ENCODE data around the gene PLEKHG3. TPM values are rescaled to one million over a fixed set of nuclear protein-coding genes. Genes with fewer than 3 reads are reported as not detected.

Gene PLEKHG3
- total RNA-seq, 1 donor from 2014 or later, result 81.0 TPM

DNA sequence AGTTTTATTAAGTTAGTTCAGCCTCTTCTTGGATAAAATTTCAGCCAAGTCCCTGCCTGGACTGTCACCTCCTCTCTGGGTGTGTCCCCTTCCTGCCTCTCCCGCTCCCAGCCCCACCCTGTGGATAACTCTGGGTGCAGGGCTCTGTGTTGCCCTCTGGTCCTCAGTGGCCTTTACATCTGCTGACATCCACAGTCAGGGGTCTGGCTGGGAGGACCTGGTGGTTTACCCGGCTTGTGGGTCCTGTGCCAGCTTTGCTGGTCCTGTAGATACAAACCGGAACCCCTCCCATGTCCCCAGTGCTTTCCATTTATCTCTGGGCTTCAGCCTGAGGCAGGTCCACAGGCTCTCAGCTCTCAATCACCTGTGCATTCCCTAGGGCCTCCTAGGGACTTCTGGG is 28.9 kb upstream of the PLEKHG3 start:
- TF ChIP-seq, protein P1, sequence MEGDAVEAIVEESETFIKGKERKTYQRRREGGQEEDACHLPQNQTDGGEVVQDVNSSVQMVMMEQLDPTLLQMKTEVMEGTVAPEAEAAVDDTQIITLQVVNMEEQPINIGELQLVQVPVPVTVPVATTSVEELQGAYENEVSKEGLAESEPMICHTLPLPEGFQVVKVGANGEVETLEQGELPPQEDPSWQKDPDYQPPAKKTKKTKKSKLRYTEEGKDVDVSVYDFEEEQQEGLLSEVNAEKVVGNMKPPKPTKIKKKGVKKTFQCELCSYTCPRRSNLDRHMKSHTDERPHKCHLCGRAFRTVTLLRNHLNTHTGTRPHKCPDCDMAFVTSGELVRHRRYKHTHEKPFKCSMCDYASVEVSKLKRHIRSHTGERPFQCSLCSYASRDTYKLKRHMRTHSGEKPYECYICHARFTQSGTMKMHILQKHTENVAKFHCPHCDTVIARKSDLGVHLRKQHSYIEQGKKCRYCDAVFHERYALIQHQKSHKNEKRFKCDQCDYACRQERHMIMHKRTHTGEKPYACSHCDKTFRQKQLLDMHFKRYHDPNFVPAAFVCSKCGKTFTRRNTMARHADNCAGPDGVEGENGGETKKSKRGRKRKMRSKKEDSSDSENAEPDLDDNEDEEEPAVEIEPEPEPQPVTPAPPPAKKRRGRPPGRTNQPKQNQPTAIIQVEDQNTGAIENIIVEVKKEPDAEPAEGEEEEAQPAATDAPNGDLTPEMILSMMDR (IDR thresholded peaks at IDR 0.05; ENCODE audit: unreplicated experiment), result no peak
- peaks cover 8% of the 10 kb centered on the region for H3K4me1 Mint-ChIP-seq (ENCODE audit: low read depth)
- DNase-seq (ENCODE audit: low spot score, unreplicated experiment), result no peak
- no peak overlapping the region for H3K27ac Mint-ChIP-seq
- H3K36me3 Mint-ChIP-seq (ENCODE audit: insufficient read depth), result no peaks in the 10 kb centered on the region
- no peak overlapping the region for H3K4me3 Mint-ChIP-seq (ENCODE audit: low read depth)
- H3K9me3 Mint-ChIP-seq (ENCODE audit: low read depth), result no peaks in the 10 kb centered on the region
- H3K27me3 Mint-ChIP-seq, result peaks cover 40% of the 10 kb centered on the region

DNA sequence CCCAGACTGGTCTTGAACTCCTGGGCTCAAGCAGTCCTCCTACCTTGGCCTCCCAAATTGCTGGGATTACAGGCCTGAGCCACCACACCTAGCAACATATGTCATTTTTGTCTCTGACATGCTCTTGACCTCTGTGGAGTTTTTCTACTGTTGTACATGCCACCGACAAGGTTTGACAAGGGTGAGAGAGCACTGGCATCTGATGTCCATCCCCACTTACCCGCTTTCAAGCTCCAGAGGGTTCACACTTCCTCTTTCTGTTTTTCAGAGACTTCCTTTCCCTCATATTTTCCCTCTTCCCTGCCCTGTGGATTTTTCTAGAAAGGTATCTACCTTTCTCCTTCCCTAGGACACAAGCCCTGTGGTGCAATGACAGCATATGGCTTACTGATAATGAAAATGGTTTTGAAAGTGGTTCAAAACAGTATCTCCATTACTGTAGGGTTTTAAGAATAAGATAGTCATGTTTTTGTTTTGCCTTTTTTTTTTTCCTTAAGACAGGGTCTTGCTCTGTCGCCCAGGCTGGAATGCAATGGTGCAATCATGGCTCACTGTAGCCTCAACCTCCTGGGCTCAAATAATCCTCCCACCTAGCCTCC is 27.7 kb upstream of the PLEKHG3 start:
- no peak for DNase-seq (ENCODE audit: low spot score, unreplicated experiment)
- H3K4me3 Mint-ChIP-seq (ENCODE audit: low read depth), result no peak overlapping the region
- TF ChIP-seq, protein P1 (IDR thresholded peaks at IDR 0.05; ENCODE audit: unreplicated experiment), result no peak
- no peaks in the 10 kb centered on the region for H3K9me3 Mint-ChIP-seq (ENCODE audit: low read depth)
- H3K36me3 Mint-ChIP-seq (ENCODE audit: insufficient read depth), result no peaks in the 10 kb centered on the region
- H3K27me3 Mint-ChIP-seq, result peaks cover 40% of the 10 kb centered on the region
- H3K4me1 Mint-ChIP-seq (ENCODE audit: low read depth), result peaks cover 9% of the 10 kb centered on the region
- H3K27ac Mint-ChIP-seq, result no peak overlapping the region

DNA sequence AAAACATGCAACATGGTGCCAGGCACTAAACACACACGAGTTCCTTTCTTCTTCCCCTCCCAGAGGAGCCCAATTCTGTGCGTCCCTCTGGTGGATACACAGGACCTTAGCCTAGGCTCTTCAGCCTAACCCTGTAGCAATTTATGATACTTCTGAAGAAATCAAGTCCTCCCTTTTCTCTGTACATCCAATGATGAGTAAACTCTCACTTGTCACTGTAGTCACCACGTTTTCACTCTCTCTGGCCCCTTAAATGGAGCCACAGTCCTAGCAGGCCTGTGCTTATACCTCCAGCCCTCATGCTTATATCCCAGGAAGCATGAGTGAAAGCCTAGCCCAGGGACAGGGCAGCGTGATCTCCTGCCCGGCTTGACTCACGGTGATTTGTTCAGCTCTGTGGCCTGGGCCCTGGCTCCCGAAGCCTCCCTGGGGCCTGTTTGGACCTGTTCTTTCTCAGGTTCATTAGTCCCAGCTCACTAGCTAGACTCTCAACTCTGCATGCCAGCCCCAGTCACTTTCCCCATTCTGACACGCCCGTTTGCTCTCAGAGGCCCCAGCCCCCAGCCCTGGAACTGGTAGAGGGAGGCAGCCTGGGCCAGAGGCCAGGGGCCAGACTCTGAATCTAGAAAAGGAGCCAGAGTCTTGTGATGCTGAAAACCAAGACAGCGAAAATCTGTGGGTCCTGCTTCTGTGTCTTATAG is 24.1 kb upstream of the PLEKHG3 start:
- no peak for DNase-seq (ENCODE audit: low spot score, unreplicated experiment)
- H3K27ac Mint-ChIP-seq, result no peak overlapping the region
- H3K9me3 Mint-ChIP-seq (ENCODE audit: low read depth), result no peaks in the 10 kb centered on the region
- no peaks in the 10 kb centered on the region for H3K36me3 Mint-ChIP-seq (ENCODE audit: insufficient read depth)
- TF ChIP-seq, protein P1 (IDR thresholded peaks at IDR 0.05; ENCODE audit: unreplicated experiment), result no peak
- H3K4me1 Mint-ChIP-seq (ENCODE audit: low read depth), result peaks cover 7% of the 10 kb centered on the region
- H3K27me3 Mint-ChIP-seq, result peaks cover 37% of the 10 kb centered on the region
- no peak overlapping the region for H3K4me3 Mint-ChIP-seq (ENCODE audit: low read depth)

DNA sequence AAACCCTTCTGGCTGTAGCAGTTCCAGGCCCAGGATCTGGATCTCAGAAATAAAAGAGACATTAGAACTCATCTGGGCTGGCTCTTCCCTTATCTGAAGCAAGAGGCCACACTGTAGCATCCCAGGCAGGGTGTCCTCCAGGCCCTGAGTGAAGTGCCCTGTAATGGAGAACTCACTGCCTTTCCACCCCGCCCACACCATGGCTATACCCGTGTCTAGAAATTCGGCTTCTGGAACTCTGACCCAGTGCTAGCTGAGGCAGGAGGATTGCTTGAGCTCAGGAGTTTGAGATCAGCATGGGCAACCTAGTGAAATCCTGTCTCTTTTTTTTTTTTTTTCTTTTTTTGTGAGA is 23.5 kb upstream of the PLEKHG3 start:
- no peaks in the 10 kb centered on the region for H3K9me3 Mint-ChIP-seq (ENCODE audit: low read depth)
- DNase-seq (ENCODE audit: low spot score, unreplicated experiment), result no peak
- H3K27ac Mint-ChIP-seq, result no peak overlapping the region
- no peaks in the 10 kb centered on the region for H3K36me3 Mint-ChIP-seq (ENCODE audit: insufficient read depth)
- H3K4me3 Mint-ChIP-seq (ENCODE audit: low read depth), result no peak overlapping the region
- peaks cover 7% of the 10 kb centered on the region for H3K4me1 Mint-ChIP-seq (ENCODE audit: low read depth)
- TF ChIP-seq, protein P1 (IDR thresholded peaks at IDR 0.05; ENCODE audit: unreplicated experiment), result no peak
- peaks cover 40% of the 10 kb centered on the region for H3K27me3 Mint-ChIP-seq

DNA sequence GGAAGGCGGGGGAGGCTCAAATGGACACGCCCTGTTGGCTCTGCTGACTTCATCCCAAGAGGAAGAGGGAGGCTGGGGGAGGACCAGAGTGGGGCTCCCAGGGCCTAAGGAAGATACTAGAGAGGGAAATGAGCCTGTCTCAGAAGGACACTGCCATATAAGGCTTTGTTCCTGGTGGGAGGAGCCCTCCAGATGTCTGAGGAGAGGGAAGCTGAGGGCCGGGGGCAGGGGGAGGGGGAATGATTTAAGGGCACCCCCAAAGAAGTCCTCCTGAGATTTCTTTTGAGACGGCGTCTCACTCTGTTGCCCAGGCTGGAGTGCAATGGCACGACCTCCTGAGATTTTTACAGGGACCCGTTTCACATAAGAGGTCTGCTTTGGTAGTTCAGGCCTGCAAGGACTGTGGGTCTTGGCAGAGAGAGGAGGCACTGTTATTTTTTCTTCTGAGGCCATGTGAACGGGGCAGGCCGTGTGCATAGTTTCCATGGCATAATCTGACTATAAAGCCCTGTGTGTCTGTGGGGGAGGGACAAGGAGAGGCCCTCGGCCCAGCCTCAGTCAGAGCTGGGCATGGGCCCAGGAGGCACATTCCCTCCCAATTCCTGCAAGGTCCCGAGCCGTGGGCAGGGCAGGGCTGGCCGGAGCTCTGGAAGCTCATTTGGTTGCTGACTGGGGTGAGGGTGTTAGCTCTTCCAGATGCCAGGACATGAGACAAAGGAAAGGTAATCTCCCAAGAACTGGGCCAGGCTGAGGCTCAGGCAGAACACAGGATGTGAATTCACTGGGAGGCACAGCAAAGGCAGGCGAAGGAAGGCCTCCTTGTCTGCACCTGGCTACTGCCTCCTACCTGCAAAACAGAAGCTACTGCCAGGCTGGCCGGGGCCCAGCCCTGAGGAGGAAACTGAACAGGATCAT is 22.2 kb upstream of the PLEKHG3 start:
- peaks cover 7% of the 10 kb centered on the region for H3K4me1 Mint-ChIP-seq (ENCODE audit: low read depth)
- no peak overlapping the region for H3K27ac Mint-ChIP-seq
- no peaks in the 10 kb centered on the region for H3K9me3 Mint-ChIP-seq (ENCODE audit: low read depth)
- TF ChIP-seq, protein P1 (IDR thresholded peaks at IDR 0.05; ENCODE audit: unreplicated experiment), result no peak
- DNase-seq (ENCODE audit: low spot score, unreplicated experiment), result no peak
- no peak overlapping the region for H3K4me3 Mint-ChIP-seq (ENCODE audit: low read depth)
- peaks cover 43% of the 10 kb centered on the region for H3K27me3 Mint-ChIP-seq
- H3K36me3 Mint-ChIP-seq (ENCODE audit: insufficient read depth), result no peaks in the 10 kb centered on the region
